Ecto neural progenitor cell (in vitro differentiated cells): ENCODE data around the gene MAGEF1.
"Not testable (repeated sequence)": the region's sequence is repeated elsewhere in the genome, so short reads cannot be mapped to it uniquely, and the experiment has no call there.

Experiments
- DNase-seq: peaks from one replicate; pipeline ENCODE4 v3.0.0-alpha.2; 2018; ENCODE audit warnings: low spot score

The MAGEF1 gene

DNA sequence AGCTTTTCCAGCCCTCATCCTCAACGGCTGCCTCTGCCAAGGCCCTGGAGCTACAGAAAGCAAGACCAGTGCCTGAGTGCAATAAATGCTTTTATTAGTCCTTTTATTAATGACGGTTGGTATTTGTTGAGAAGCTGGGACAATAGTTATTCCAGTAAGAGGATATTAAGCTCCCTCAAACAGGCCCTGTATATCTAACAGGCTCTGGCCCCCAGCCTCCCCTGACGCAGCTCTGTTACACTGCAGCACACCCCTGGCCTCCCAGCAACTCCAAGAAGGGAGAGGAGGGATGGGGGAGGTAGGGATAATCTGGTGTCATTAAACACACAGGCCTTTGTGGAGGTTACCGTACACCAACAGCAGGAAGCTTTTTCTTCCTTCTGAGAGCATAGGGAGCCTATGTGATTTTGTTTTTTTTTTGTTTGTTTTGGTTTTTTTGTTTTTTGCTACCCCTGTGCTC lies 30.8 kb upstream of the MAGEF1 start:
- DNase-seq, result peak; percentile 58

GRCh38 chr3:184741798-184742675 lies 30.2 kb upstream of the MAGEF1 start:
- DNase-seq, result peak; percentile 48

- DNase-seq, result peak; percentile 34
These were observed 29.3 kb upstream of the MAGEF1 start for GRCh38 chr3:184741259-184741556.

DNA sequence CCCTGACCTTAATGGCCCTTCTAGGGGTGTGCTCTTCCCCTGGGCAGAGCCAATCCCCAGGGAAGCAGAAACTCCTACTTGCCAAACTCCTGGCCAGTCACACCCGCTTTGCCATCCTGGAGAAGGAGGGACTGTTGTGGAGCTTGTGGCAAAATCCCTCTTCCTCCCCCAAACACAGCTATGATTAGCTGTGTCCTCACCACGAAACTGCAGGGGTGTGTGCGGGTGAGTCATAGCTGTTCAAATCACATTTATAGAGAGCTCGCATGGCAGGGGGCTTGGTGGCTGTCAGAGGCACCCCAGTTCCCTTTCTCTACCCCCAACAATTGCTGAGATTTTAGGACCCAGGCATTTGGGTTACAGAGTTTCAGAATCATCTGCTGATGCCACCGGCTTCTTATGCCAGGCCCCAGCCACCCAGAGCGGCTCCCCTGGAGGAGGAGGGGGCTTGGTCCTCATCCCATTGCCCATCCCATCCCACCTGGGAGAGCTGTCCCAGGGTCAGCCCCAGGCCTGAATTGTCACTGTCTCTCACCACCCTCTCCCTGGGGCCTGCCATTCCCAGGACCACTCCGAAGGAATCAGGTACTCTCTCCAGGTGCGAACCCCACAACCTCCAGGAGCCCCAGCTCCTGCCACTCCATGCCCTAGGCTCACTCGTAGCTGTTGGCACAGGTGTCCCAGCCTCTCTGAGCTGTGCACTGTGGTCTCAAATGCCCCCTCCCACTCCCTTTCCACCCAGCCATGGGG lies 28.8 kb upstream of the MAGEF1 start:
- peak; percentile 36 for DNase-seq

DNA sequence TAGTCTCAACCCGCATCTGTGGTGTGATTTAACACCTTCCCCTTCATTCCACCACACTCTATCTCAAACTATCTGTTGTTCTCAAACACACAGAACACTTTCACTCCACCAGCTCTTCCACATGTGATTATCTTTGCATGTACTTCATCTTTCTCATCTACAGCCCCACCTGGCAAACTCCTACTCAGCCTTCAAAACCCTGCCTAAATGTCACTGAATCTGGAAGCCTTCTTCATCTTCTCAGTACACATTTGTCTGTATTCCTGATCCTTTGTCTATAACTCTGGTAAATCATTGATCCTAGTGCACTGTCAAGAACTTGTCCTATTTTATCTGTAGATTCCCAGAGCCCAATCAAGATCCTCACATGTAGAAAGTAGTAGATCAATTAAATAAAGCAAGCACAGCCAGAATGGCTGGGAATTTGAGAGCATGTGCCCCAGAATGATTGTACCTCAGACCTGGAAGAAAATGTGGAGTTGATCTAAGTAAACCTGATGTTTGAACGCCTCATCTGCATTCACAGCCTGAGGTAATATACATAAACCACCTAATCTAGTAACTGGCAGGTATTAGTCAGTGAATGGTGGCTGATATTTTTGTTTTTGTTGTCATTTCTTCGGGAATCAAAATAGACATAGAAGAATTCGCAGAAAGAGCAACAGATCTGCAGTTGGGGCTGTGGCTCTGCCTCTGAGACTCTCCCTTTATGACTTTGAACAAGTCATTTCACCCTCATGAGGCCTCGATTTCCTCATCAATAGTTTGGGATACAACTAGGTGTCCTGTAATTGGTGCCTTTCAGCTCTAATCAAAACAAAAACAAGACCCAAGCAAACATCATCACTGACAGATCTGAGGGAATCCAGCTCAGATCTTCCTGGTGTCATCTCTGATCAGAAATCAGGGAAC lies 28.0 kb upstream of the MAGEF1 start:
- DNase-seq, result peak; percentile 8

DNA sequence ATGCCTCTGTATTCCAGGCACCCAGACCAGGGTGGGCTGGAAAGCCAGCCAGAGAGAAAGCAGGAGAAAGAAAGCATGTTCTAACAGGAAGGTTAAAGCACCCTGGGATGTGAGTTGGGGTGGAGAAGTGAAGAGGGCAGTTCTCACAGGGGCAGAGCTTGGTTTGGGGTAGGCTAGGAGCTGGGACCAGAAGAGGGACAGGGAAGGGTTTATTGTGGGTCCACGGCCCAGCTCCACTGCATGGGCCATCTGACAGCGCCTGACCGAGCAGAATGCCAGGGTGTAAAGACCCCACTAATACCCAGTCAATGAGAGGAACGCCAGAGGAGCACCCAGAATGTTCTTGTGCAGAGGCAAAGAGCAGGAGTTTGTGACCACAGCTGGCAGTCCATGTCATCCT lies 27.1 kb upstream of the MAGEF1 start:
- peak; percentile 27 for DNase-seq

GRCh38 chr3:184738506-184738890 lies 26.6 kb upstream of the MAGEF1 start:
- no peak for DNase-seq

- DNase-seq, result peak; percentile 17
These were observed 26.0 kb upstream of the MAGEF1 start for GRCh38 chr3:184737641-184738505.

GRCh38 chr3:184737063-184737462 lies 25.2 kb upstream of the MAGEF1 start:
- peak; percentile 29 for DNase-seq

- DNase-seq, result peak; percentile 42
These were observed 23.2 kb upstream of the MAGEF1 start for GRCh38 chr3:184734903-184735701.

DNA sequence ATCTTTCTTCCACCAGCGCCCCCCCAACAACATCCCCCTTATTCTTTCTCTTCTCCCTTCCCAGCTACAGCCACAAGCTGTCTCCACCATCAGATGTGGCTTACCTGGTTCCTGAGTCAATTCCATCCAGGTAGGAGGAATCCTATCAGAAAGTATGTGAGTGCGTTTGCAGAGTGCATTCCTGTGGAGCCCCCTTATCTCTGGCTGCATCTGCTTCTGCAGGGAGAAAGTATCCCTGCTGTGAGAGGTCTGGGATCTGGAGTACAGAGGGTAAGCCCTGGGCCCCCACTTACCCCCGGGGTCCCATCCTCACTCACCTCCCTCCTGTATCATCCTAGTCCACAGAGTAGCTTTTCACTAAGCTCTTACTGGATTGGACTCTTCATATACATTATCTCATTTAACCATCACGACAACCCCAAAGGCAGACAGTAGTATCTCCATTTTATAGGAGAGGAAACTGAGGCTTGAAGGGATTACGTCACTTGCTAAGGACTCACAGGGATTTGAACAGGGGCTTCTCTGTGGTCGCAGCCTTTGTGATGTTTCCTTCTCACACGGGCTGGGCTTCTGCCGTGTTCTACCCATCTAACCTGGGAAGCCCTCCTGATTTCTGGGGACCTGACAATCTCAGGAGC lies 22.2 kb upstream of the MAGEF1 start:
- DNase-seq, result no peak

DNA sequence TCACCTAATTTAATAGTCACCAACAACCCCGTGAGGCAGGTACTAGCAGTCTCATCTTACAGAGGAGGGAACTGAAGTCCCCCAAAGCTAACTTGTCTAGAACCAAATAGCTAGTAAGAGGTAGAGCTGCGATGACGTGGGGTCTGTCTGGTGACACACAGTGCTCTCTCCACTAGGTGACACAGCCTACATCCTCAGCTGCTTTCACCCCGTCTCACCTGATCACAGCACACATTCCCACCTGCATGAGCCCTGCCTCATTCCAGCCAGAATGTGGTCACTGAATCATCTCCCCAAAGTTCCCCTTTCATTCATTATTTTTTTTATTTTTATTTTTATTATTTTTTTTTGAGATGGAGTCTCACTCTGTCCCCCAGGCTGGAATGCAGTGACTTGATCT lies 21.3 kb upstream of the MAGEF1 start:
- no peak for DNase-seq

DNA sequence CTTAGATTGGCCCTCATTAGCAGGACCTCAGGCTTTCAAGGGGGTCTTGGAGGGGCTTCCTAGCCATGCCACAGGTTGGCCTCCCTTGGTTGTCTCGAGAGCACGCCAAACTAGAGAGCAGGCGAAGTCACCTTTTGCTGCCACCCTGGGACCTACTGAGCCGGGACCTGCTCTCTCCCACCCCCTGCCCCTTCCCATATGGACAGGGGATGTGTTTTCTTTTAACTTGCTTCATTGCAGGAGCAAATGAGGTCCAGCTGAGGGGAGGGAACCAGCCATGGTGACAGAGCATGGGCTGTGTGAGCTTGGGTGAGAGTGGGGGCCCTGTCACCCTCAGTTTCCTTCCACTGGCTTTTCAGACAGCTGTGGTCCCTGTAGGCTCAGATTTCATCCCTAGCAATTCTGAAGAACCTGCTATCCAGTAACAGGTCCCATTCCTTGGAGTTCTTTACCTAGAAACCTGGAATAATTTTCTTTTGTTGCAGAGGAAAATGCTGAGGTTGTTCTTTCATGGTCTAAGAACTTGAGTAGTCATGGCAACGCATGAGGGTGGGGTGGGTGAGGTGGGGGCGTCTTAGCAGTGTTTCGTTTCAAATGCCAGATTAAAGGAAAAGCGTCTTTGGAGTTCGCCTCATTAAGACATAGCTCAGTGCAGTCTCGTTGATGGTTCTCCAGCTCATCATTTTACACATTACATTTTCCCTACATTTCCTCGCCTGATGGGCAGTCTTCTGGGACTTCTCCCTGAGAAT lies 20.1 kb upstream of the MAGEF1 start:
- DNase-seq, result peak; percentile 34

DNA sequence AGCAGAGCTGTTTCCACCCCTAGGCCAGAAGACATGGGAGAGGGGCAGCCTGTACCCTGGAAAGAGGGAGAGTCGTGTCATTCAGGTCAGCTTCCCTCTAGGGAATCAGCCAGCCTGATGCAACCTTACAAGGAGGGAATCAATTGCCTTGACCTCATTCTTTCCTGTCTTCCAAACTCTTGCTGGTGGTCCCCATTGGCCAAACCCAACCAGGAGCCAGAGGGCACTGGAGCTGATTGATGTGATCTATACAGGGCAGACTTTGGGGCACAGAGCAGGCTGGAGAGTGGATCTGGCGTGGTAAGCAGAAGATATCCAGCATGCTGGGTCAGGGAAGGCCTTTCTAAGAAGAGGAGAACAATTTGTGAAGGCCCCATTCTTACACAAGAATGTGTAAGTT lies 19.1 kb upstream of the MAGEF1 start:
- peak; percentile 35 for DNase-seq

GRCh38 chr3:184729154-184729553 lies 17.3 kb upstream of the MAGEF1 start:
- DNase-seq, result not testable (repeated sequence)

DNA sequence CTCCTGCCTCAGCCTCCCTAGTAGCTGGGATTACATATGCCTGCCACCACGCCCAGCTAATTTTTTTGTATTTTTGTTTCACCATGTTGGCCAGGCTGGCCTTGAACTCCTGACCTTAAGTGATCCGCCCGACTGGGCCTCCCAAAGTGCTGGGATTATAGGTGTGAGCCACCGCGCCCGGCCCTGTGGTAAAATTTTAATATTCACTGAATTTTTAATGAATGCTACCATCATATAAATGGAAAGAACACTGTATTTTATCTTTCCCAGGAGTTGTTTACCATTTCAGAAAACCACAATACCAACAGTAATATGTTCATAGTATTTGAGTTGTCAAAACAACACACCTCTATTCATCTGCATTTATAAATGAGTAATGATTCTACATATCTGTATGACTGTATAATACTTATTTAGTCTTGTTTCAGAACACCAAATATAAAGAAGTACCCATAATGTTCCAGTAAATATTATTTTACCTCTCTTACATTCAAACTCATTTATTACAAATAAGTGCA lies 16.2 kb upstream of the MAGEF1 start:
- DNase-seq, result no peak

DNA sequence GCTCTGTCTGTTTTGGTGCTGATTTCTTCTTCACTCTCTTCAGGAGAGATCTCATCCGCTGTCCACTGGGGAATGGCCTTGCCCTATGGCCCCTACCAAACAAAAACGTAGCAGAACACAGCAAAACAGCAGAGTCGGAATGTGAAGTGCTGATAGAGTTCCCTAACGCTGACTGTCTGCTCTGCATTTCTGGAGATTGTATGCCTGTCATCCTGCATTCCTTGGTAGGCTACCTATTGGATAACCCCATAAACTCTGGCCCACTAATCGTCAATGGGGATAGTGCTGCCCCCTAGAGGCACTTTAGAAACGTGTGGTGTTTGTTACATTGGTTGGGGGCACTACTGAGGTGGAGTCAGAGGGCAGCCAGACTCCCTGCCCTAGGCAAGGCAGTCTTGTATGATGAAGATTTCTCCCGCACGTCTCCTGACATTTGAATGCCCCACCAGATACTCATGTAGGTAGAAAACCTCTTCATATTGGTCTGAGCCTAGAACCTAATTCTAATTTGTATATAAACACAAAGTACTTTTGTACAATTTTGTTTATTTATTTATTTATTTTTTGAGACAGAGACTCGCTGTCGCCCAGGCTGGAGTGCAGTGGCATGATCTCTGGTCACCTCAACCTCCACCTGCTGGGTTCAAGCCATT lies 15.6 kb upstream of the MAGEF1 start:
- DNase-seq, result peak; percentile 82

DNA sequence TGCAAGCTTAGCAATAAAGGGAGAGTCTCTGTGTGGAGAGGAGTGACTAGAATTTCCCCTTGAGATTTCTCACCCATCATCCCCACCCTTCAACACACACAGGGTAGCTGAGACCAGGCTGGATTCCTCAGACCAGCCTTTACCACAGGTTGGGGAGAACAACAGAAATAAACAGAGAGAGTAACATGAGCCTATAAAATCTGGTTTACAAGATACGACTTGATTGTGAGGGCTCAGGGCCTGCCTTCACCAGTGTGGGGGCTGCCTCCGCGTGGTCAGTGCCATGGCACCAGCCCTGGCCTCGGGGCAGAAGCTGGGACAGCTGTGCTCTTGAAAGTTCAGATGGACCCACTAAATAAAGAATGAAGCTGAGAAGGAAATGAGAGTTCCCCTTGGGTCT lies 14.6 kb upstream of the MAGEF1 start:
- DNase-seq, result peak; percentile 38
